DOHH2 (cell line): ENCODE measurements around the gene TDRD7.

Experiments used
- CTCF ChIP-seq: fragments of 200-600 bp; sonication (generic); IDR thresholded peaks from one replicate; pipeline ENCODE4 v1.5.1; 2014; ENCODE audit warnings: antibody characterized with exemption, mild to moderate bottlenecking, low read depth, low read length; ENCODE audit not compliant: poor library complexity, severe bottlenecking
- EZH2phosphoT487 ChIP-seq: fragments of 200-600 bp; sonication (generic); IDR thresholded peaks from 2 replicates; pipeline ENCODE4 v1.6.1; 2017; ENCODE audit warnings: borderline replicate concordance, mild to moderate bottlenecking, antibody characterized with exemption, low read length, moderate library complexity, mixed read lengths

DNA sequence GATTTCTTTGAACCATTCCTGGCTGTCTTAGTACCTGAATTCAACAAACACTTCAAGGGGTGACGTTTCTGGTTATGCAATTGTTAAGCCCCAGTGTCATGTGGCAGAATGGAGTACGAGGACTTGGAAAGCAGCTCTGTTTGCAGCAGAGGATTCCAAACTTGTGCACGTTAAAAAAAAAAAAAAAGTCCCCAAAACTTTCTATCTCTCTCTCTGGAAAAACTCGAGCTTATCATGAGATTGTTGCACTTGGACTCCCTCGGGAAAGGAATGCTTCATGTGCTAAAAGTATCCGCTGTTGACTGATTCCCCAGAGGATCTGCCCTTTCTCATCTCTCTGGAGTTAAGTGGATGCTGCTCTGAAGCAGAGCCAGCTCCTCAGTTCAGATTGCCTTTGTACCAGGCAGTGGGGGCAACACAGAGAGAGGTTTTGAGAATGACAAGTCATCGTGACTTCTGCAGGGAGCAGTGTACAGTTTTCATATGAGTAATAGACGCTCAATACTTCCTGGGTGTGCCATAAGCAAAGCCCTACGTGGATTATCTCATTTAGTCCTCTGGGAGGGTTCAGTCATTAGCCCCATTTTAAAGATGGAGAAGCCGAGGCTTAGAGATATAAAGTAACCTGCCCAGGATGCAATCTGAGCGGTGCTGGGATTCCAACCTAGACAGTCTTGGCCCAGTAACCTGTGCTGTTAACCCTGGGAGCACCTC is 117.6 kb downstream of the TDRD7 start:
- TF ChIP-seq CTCF (no peak), EZH2phosphoT487 (no peak)
